HCT116 (cell line): ENCODE data around the gene GPAM. TPM values are rescaled to one million over a fixed set of nuclear protein-coding genes. Genes with fewer than 3 reads are reported as not detected.

Experiments used
- ATAC-seq: fragments of 200-7000 bp; cut with Tn5 transposase; 2 replicates; pipeline ENCODE4 v1.9.1; 2020; ENCODE audit warnings: mild to moderate bottlenecking, moderate library complexity
- BruUV-seq: library from RNA; stranded (reverse); fragments of 400-500 nt; replicated peaks from 2 replicates; lab custom pipeline; 2021; lab: Mats Ljungman, UMichigan
- CTCF ChIA-PET: fragments of 300-600 bp; sonication (Branson Sonifier 250); formaldehyde crosslinking; loops from one replicate; lab custom pipeline; 2021; ENCODE audit warnings: antibody characterized with exemption; lab: Charles Lee
- POLR2A ChIA-PET: fragments of 300-600, 350-600 bp; sonication (Branson Sonifier 250); formaldehyde crosslinking; loops from one replicate; lab custom pipeline; 2021; ENCODE audit warnings: antibody characterized with exemption; lab: Charles Lee
- RAD21 ChIA-PET, 2 experiments: fragments of 300-600 bp; sonication (Branson Sonifier 250); formaldehyde crosslinking; loops; one replicate each; lab custom pipeline; 2023; ENCODE audit warnings: low total read pairs in 2 of 2; ENCODE audit not compliant: uncharacterized antibody in 2 of 2, unreplicated experiment in 2 of 2, low non-redundant PET in 1 of 2; lab: Charles Lee
- DNase-seq: peaks from one replicate; pipeline ENCODE4 v3.0.0-alpha.2; 2010; ENCODE audit warnings: low read depth, low spot score
- H2AFZ ChIP-seq: fragments of 200-600 bp; shearing (Covaris generic), sonication (generic); 2 replicates; pipeline ENCODE4 v1.6.1; 2017; ENCODE audit warnings: low read depth, mixed run types, mixed read lengths, antibody characterized with exemption, low read length; ENCODE audit not compliant: poor library complexity, severe bottlenecking
- H3K27ac ChIP-seq: 2 replicates; pipeline ENCODE4 v1.5.1; 2012; ENCODE audit warnings: low read depth, low read length
- H3K27me3 ChIP-seq: fragments of 200-600 bp; sonication (generic); 2 replicates; pipeline ENCODE4 v1.6.1; 2016; ENCODE audit warnings: mixed run types, low read length, mixed read lengths; ENCODE audit not compliant: insufficient read depth
- H3K36me3 ChIP-seq, 2 experiments: fragments of 200-500 bp in 1 of 2; fragments of 200-600 bp in 1 of 2; sonication (Bioruptor generic) in 1 of 2; sonication (generic) in 1 of 2; 2 replicates each; pipeline versions ENCODE4 v1.5.1 to v1.6.1; 2014 to 2016; ENCODE audit warnings: low read length in 2 of 2, inconsistent platforms in 1 of 2, mixed read lengths in 1 of 2, mixed run types in 1 of 2; ENCODE audit not compliant: insufficient read depth in 2 of 2, control insufficient read depth in 1 of 2
- H3K4me1 ChIP-seq, 2 experiments: fragments of 200-600 bp in 1 of 2; sonication (generic) in 1 of 2; 2 replicates each; pipeline versions ENCODE4 v1.5.1 to v1.6.1; 2012 to 2017; ENCODE audit warnings: low read length in 2 of 2, inconsistent platforms in 1 of 2, mild to moderate bottlenecking in 1 of 2, mixed read lengths in 1 of 2, mixed run types in 1 of 2, moderate library complexity in 1 of 2; ENCODE audit not compliant: insufficient read depth in 2 of 2, control insufficient read depth in 1 of 2
- H3K4me2 ChIP-seq: fragments of 200-600 bp; sonication (generic); 2 replicates; pipeline ENCODE4 v1.6.1; 2017; ENCODE audit warnings: mixed run types, low read length, mixed read lengths
- H3K4me3 ChIP-seq, 2 experiments: fragments of 200-600 bp in 1 of 2; sonication (generic) in 1 of 2; replicated peaks in 1 of 2; 2 replicates each; pipeline ENCODE4 v1.5.1; 2011 to 2016; ENCODE audit warnings: low read length in 2 of 2, control low read depth in 1 of 2, low read depth in 1 of 2, mild to moderate bottlenecking in 1 of 2, mixed read lengths in 1 of 2, mixed run types in 1 of 2
- H3K79me2 ChIP-seq: fragments of 200-600 bp; sonication (generic); 2 replicates; pipeline ENCODE4 v1.6.1; 2017; ENCODE audit warnings: mild to moderate bottlenecking, mixed run types, low read length, moderate library complexity, mixed read lengths; ENCODE audit not compliant: insufficient read depth
- H3K9ac ChIP-seq: fragments of 200-600 bp; sonication (generic); 2 replicates; pipeline ENCODE4 v1.6.1; 2016; ENCODE audit warnings: low read length, mixed read lengths
- H3K9me2 ChIP-seq: fragments of 200-600 bp; sonication (generic), shearing (Covaris generic); 2 replicates; pipeline ENCODE4 v1.6.1; 2017; ENCODE audit warnings: mixed run types, mild to moderate bottlenecking, moderate library complexity; ENCODE audit not compliant: insufficient read depth
- H3K9me3 ChIP-seq, 2 experiments: fragments of 200-500 bp in 1 of 2; fragments of 200-600 bp in 1 of 2; sonication (Bioruptor generic) in 1 of 2; sonication (generic) in 1 of 2; 2 replicates each; pipeline ENCODE4 v1.6.1; 2014 to 2017; ENCODE audit warnings: low read length in 2 of 2, mixed read lengths in 2 of 2, inconsistent platforms in 1 of 2, low read depth in 1 of 2, mild to moderate bottlenecking in 1 of 2, mixed run types in 1 of 2, moderate library complexity in 1 of 2; ENCODE audit not compliant: control insufficient read depth in 1 of 2, insufficient read depth in 1 of 2
- H4K20me1 ChIP-seq: fragments of 200-600 bp; sonication (generic), shearing (Covaris generic); 2 replicates; pipeline ENCODE4 v1.6.1; 2017; ENCODE audit warnings: mixed run types, mild to moderate bottlenecking, moderate library complexity; ENCODE audit not compliant: insufficient read depth
- CBX3 ChIP-seq: IDR thresholded peaks from 2 replicates; pipeline ENCODE4 v1.6.1; 2012; ENCODE audit warnings: low read depth
- CEBPB ChIP-seq: IDR thresholded peaks from 2 replicates; pipeline ENCODE4 v1.6.1; 2012; ENCODE audit warnings: low read depth
- EGR1 ChIP-seq: IDR thresholded peaks from 2 replicates; pipeline ENCODE4 v1.6.1; 2012; ENCODE audit warnings: low read depth
- FOSL1 ChIP-seq: IDR thresholded peaks from 2 replicates; pipeline ENCODE4 v1.6.1; 2012; ENCODE audit warnings: low read depth
- JUND ChIP-seq: IDR thresholded peaks from 2 replicates; pipeline ENCODE4 v1.6.1; 2012
- POLR2A ChIP-seq: IDR thresholded peaks from 2 replicates; pipeline ENCODE4 v1.7.0; 2011; ENCODE audit warnings: borderline replicate concordance; ENCODE audit not compliant: insufficient read depth, insufficient read length; ENCODE audit errors: extremely low read depth
- POLR2AphosphoS5 ChIP-seq: IDR thresholded peaks from 2 replicates; pipeline ENCODE4 v1.6.1; 2011; ENCODE audit warnings: mild to moderate bottlenecking, low read depth, low read length, moderate library complexity
- SIN3A ChIP-seq: IDR thresholded peaks from 2 replicates; pipeline ENCODE4 v1.6.1; 2012; ENCODE audit warnings: low read depth
- SRF ChIP-seq: IDR thresholded peaks from 2 replicates; pipeline ENCODE4 v1.6.1; 2012; ENCODE audit warnings: low read depth
- TCF7L2 ChIP-seq: IDR thresholded peaks from 2 replicates; pipeline ENCODE4 v1.7.0; 2011; ENCODE audit warnings: borderline replicate concordance, inconsistent platforms; ENCODE audit not compliant: insufficient read depth, insufficient read length; ENCODE audit errors: extremely low read depth
- YY1 ChIP-seq: IDR thresholded peaks from 2 replicates; pipeline ENCODE4 v1.6.1; 2011; ENCODE audit warnings: low read length, low read depth, moderate library complexity, mild to moderate bottlenecking; ENCODE audit not compliant: insufficient replicate concordance; ENCODE audit errors: extremely low read depth
- ZFX ChIP-seq: fragments of 450-650 bp; IDR thresholded peaks from 2 replicates; pipeline ENCODE4 v1.6.1; 2017
- ZNF274 ChIP-seq: fragments of 200-500 bp; sonication (Bioruptor generic); IDR thresholded peaks from 2 replicates; pipeline ENCODE4 v1.6.1; 2014; ENCODE audit warnings: mild to moderate bottlenecking, low read depth, low read length, inconsistent platforms
- intact Hi-C: fragments of 100-400 bp; cut with micrococcal nuclease; formaldehyde crosslinking; loops from 2 replicates; pipeline ENCODE4 v1.10.0; 2022
- total RNA-seq: library from RNA; stranded (reverse); gene quantifications from one replicate; pipeline ENCODE4 v1.2.1, GENCODE V29; 2021; ENCODE audit not compliant: unreplicated experiment
- TF ChIP-seq, protein P1 (sequence below): IDR thresholded peaks from 2 replicates; pipeline ENCODE4 v1.6.1; 2012; ENCODE audit warnings: low read depth
- TF ChIP-seq, protein P2 (sequence below): IDR thresholded peaks from 2 replicates; pipeline ENCODE4 v1.6.1; 2011; ENCODE audit warnings: mild to moderate bottlenecking, low read length, moderate library complexity; ENCODE audit not compliant: insufficient replicate concordance; ENCODE audit errors: extremely low read depth

GPAM gene
- total RNA-seq, 1 experiment from 2014 or later = 19.3 TPM

DNA sequence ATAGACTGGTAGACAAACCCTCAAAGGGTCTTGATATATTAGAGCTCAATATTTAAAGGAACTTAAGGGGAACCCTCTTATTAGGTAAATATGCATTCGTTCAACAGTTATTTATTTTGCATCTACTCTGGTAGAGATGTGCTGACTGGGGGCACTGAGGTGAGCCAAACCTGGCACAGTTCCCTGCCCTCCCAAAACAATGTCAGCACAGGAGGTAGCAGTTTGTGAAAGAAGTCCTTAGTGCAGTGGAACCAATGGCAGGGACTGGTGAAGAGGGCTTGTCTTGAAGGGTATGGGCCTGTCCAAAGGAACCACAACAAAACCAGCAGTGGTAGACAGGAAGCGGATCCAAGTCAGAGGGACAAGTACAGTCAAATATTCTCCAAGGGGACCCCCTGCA lies 32.6 kb upstream of the GPAM start:
- POLR2A ChIA-PET = no interaction called here
- CTCF ChIA-PET = no interaction called here
- Histone ChIP-seq H3K27me3 (no peaks in the 10 kb centered on the region; the same call in 1 of the 2 replicates), H3K4me1 (no peaks in the 10 kb centered on the region), H3K9ac (no peak overlapping the region), H3K9me2 (no peaks in the 10 kb centered on the region), H3K4me2 (no peak overlapping the region), H3K27ac (no peak overlapping the region), H2AFZ (no peak overlapping the region), H3K79me2 (no peaks in the 10 kb centered on the region), H4K20me1 (no peaks in the 10 kb centered on the region), H3K9me3 (0 out of 4 replicates have a peak, but pooled peaks cover 0 to 5% of the 10 kb centered on the region in 2 experiments), H3K4me3 (no peak overlapping the region), H3K36me3 (no peaks in the 10 kb centered on the region)
- intact Hi-C loops = no loop called here
- ATAC-seq = no peak
- RAD21 ChIA-PET = no interaction called here
- TF ChIP-seq TCF7L2 = no peak
- no TSS peak for BruUV-seq
- no peak for DNase-seq

DNA sequence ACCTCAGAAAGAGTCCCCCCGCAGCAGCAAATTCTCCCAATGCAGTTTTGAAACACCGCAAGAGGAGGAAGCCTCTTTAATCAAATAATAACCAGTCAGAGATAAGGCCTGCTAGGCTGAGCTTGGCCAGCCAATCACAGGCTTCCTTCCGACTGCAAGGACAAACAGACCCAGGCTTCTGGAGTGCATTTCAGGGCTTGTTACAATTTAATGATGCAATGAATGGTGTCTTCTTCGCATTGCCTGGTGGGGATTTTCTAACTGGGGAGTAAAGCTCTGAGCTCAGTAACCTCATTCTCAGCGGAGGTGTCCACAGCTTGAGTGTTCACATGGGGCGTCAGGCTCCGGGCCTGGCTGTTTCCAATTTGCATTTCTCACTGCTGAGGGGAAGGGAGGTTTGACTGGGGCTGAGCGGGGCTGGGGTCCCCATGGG lies 31.8 kb upstream of the GPAM start:
- H3K9me2 ChIP-seq = no peaks in the 10 kb centered on the region
- H3K36me3 ChIP-seq = no peaks in the 10 kb centered on the region
- H4K20me1 ChIP-seq = no peaks in the 10 kb centered on the region
- ChIA-PET CTCF (no interaction called here), POLR2A (no interaction called here), RAD21 (no interaction called here)
- intact Hi-C loops = no loop called here
- ATAC-seq (no peak), DNase-seq (no peak)
- H3K4me2 ChIP-seq = no peak overlapping the region
- H3K9me3 ChIP-seq = 0 out of 4 replicates have a peak, but pooled peaks cover 0 to 1% of the 10 kb centered on the region in 2 experiments
- no TSS peak for BruUV-seq
- H3K27me3 ChIP-seq = peaks cover 3% of the 10 kb centered on the region; the same call in 1 of the 2 replicates
- no peaks in the 10 kb centered on the region for H3K79me2 ChIP-seq
- no peak overlapping the region for H2AFZ ChIP-seq
- H3K4me3 ChIP-seq = no peak overlapping the region
- no peak overlapping the region for H3K9ac ChIP-seq
- H3K27ac ChIP-seq = no peak overlapping the region
- no peaks in the 10 kb centered on the region for H3K4me1 ChIP-seq
- TF ChIP-seq ZFX = no peak
- TF ChIP-seq CEBPB = no peak
- TF ChIP-seq, protein P1, sequence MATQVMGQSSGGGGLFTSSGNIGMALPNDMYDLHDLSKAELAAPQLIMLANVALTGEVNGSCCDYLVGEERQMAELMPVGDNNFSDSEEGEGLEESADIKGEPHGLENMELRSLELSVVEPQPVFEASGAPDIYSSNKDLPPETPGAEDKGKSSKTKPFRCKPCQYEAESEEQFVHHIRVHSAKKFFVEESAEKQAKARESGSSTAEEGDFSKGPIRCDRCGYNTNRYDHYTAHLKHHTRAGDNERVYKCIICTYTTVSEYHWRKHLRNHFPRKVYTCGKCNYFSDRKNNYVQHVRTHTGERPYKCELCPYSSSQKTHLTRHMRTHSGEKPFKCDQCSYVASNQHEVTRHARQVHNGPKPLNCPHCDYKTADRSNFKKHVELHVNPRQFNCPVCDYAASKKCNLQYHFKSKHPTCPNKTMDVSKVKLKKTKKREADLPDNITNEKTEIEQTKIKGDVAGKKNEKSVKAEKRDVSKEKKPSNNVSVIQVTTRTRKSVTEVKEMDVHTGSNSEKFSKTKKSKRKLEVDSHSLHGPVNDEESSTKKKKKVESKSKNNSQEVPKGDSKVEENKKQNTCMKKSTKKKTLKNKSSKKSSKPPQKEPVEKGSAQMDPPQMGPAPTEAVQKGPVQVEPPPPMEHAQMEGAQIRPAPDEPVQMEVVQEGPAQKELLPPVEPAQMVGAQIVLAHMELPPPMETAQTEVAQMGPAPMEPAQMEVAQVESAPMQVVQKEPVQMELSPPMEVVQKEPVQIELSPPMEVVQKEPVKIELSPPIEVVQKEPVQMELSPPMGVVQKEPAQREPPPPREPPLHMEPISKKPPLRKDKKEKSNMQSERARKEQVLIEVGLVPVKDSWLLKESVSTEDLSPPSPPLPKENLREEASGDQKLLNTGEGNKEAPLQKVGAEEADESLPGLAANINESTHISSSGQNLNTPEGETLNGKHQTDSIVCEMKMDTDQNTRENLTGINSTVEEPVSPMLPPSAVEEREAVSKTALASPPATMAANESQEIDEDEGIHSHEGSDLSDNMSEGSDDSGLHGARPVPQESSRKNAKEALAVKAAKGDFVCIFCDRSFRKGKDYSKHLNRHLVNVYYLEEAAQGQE = no peak
- TF ChIP-seq, protein P2, sequence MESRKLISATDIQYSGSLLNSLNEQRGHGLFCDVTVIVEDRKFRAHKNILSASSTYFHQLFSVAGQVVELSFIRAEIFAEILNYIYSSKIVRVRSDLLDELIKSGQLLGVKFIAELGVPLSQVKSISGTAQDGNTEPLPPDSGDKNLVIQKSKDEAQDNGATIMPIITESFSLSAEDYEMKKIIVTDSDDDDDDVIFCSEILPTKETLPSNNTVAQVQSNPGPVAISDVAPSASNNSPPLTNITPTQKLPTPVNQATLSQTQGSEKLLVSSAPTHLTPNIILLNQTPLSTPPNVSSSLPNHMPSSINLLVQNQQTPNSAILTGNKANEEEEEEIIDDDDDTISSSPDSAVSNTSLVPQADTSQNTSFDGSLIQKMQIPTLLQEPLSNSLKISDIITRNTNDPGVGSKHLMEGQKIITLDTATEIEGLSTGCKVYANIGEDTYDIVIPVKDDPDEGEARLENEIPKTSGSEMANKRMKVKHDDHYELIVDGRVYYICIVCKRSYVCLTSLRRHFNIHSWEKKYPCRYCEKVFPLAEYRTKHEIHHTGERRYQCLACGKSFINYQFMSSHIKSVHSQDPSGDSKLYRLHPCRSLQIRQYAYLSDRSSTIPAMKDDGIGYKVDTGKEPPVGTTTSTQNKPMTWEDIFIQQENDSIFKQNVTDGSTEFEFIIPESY = no peak
- TF ChIP-seq JUND = no peak
- TF ChIP-seq SIN3A = no peak
- TF ChIP-seq POLR2AphosphoS5 = no peak
- no peak for TF ChIP-seq SRF
- TF ChIP-seq POLR2A = no peak
- TF ChIP-seq CBX3 = no peak
- TF ChIP-seq FOSL1 = no peak
- TF ChIP-seq YY1 = no peak
- TF ChIP-seq EGR1 = no peak
- TF ChIP-seq ZNF274 = no peak
- TF ChIP-seq TCF7L2 = no peak
